Measurements from ENCODE around the gene PSMC5.

DNA sequence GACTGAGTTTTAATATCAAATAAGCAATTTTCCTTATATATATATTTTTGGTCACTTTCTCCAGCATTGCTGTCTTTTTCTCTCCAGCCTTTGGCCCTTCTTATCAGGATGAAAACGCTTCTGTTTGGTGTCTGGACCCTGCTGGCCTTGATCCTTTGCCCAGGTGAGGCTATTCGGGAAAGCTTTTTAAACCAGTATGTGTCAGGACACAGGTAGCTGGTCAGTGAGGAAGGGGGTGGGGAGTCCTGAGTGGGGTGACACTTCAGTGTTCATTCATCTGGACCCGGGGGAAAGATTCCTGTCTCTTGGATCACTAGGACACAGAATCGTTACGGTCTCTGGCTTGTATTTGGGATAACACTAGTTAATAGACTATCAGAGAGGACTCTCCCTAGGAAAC, 27.5 kb downstream of the PSMC5 start:
- TF ChIP-seq CTCF (IDR thresholded peaks at IDR 0.05; ENCODE audit: extremely low read depth in 1 of 2, insufficient read depth in 1 of 2, low read depth in 1 of 2, low read length in 2 of 2): no peak
- no peak for TF ChIP-seq MAX (IDR thresholded peaks at IDR 0.05; ENCODE audit: insufficient read depth, insufficient read length)
- TF ChIP-seq EZH2 (IDR thresholded peaks at IDR 0.05; ENCODE audit: borderline replicate concordance, low read depth, low read length, severe bottlenecking): no peak
- no peak for TF ChIP-seq POLR2AphosphoS5 (IDR thresholded peaks at IDR 0.05; ENCODE audit: insufficient read depth, low read depth, low read length)
- no peak for TF ChIP-seq POLR2A (IDR thresholded peaks at IDR 0.05; ENCODE audit: low read depth, low read length)
- TF ChIP-seq JUN (IDR thresholded peaks at IDR 0.05; ENCODE audit: borderline replicate concordance, insufficient read depth, insufficient read length, low read depth): no peak
- TF ChIP-seq FOS (IDR thresholded peaks at IDR 0.05; ENCODE audit: borderline replicate concordance, insufficient read depth, low read length): no peak
- no peak for TF ChIP-seq GATA2 (IDR thresholded peaks at IDR 0.05; ENCODE audit: insufficient read depth, insufficient read length, low read depth, low read length)
- no peak for TF ChIP-seq MYC (IDR thresholded peaks at IDR 0.05; ENCODE audit: low read depth, low read length)
